ENCODE results near the gene UBE2J1.

UBE2J1 gene

DNA sequence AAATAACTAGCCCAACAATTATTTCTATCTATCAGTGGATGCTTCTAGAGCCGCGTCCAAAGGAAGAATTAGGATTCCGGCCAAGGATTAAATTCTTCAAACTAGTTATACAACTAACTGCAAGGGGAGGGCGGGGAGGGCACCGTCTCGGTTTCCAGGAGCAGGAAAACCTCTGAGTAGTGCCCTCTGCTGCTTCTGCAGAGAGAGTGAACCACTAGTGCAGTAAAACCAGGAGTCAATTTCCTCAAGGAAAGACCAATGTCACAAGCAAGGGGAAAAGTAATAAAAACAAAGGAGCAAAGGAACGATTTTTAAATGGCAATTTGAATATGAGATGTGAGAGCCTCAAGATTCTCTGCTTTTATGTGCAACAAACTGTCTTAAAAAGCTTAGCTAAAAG, 16.5 kb upstream of the UBE2J1 start:
- peak; percentile 60 for DNase-seq (ENCODE audit: low read depth)
- TF ChIP-seq, protein P1, sequence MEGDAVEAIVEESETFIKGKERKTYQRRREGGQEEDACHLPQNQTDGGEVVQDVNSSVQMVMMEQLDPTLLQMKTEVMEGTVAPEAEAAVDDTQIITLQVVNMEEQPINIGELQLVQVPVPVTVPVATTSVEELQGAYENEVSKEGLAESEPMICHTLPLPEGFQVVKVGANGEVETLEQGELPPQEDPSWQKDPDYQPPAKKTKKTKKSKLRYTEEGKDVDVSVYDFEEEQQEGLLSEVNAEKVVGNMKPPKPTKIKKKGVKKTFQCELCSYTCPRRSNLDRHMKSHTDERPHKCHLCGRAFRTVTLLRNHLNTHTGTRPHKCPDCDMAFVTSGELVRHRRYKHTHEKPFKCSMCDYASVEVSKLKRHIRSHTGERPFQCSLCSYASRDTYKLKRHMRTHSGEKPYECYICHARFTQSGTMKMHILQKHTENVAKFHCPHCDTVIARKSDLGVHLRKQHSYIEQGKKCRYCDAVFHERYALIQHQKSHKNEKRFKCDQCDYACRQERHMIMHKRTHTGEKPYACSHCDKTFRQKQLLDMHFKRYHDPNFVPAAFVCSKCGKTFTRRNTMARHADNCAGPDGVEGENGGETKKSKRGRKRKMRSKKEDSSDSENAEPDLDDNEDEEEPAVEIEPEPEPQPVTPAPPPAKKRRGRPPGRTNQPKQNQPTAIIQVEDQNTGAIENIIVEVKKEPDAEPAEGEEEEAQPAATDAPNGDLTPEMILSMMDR (conservative IDR thresholded peaks at IDR 0.05; ENCODE audit: control insufficient read depth, insufficient read depth, low read depth, low read length), result peak; percentile 53
- H3K4me3 ChIP-seq (ENCODE audit: control insufficient read depth, low read depth, low read length), result no peak overlapping the region

DNA sequence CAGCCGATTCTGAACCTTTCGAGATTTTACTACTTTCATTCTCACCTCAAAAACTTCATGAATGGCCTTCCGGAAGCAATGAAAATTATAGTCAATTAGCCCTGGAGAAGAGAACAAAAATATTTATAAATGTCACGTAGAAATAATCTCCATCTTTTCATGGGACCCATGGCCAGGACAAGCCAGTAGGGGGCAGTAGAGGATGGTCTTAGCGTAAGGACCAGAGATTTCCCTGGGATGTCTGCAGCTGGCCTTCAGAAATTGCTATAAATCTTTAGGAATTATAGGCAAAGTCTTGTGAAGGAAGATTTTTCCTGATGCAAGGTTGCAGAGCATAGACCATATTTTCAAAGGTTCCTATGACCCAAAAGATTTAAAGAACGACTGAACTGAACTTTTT, 15.6 kb upstream of the UBE2J1 start:
- peak; percentile 62 for DNase-seq (ENCODE audit: low read depth)
- TF ChIP-seq, protein P1 (conservative IDR thresholded peaks at IDR 0.05; ENCODE audit: control insufficient read depth, insufficient read depth, low read depth, low read length), result peak; percentile 90
- H3K4me3 ChIP-seq (ENCODE audit: control insufficient read depth, low read depth, low read length), result no peak overlapping the region

DNA sequence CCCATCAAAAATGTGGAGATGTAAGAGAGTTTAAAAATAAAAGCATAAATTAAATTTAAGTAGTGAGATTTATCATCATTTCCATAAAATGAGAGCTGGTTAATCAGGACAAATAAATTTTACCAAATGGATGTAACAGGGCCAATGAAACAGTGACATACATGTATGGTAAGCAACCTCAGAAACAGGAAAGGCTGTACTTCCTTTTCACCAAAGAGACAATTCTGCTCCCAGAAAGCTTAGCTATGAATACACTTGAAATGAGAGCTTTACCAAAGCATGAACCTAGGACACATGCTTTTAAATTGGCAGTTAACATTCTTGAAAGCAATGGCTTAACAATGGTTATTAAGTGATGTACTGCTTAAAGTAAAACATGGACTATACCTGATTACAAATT, 12.1 kb upstream of the UBE2J1 start:
- TF ChIP-seq, protein P1 (conservative IDR thresholded peaks at IDR 0.05; ENCODE audit: control insufficient read depth, insufficient read depth, low read depth, low read length), result no peak
- no peak for DNase-seq (ENCODE audit: low read depth)
- H3K4me3 ChIP-seq (ENCODE audit: control insufficient read depth, low read depth, low read length), result no peak overlapping the region

DNA sequence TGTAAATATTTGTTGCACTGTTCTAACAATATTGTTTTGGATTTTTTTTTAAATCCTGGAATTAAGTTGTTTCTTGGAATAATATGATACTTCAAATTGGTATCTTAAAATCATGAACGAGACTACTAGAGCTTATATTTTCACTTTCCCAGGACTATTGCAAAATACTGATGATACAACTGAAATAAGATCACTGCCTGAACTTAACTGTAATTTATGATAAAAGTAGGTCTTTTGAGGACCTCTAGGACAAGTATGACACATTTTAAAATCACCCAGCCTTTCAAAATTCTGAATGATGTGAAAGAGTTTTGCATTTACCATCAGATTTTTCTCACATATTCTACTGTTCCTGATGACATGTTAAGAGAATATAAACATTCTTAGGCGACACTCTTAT, 8.6 kb upstream of the UBE2J1 start:
- TF ChIP-seq, protein P1 (conservative IDR thresholded peaks at IDR 0.05; ENCODE audit: control insufficient read depth, insufficient read depth, low read depth, low read length), result no peak
- DNase-seq (ENCODE audit: low read depth), result peak; percentile 32
- H3K4me3 ChIP-seq (ENCODE audit: control insufficient read depth, low read depth, low read length), result no peak overlapping the region

DNA sequence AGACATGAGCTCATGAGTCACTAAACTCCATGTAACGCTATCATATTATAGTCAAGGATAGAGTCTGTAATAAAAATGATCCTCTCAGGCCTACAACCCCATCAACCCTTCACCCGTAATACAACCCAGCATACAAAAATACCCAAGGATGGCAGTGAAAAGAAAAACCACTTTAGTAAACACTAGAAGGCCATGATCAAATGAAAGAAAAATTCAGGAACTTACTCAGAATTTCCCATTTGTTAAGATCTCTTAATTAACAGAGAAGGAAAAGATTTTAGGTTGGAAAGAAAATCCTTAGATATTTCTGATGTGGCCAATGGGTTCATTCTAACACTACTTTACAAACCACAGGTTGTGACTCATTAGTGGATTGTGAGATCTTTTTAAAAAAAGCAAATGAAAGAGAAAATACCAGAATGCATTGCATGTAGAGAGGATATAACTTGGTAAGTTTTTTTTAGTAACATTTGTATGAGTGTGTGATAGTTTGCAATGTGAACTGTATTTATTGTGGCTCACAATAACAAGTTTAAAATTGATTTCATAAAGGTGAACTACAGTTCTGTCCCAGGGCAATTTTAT, 8.0 kb upstream of the UBE2J1 start:
- no peak overlapping the region for H3K4me3 ChIP-seq (ENCODE audit: control insufficient read depth, low read depth, low read length)
- peak; percentile 63 for DNase-seq (ENCODE audit: low read depth)
- TF ChIP-seq, protein P1 (conservative IDR thresholded peaks at IDR 0.05; ENCODE audit: control insufficient read depth, insufficient read depth, low read depth, low read length), result no peak

DNA sequence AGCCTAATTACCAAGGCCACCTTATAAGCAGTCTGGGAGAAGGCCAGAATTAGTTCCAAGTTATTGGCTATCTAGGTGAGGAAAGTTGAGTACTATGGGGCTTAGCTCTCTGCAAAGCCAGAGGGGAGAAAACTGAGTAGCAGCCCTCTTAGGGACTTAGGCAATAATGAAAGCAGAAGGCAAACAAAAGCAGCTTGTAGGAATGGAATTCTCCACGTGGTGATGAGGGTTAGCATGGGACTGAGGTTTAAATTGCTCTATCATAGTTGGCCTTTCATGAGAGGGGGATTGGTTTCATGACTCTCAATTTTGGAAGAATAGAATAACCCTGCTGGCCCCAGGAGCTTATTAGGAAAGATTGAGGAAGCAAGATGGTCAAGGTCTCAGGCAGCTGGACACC, 7.0 kb upstream of the UBE2J1 start:
- no peak for DNase-seq (ENCODE audit: low read depth)
- TF ChIP-seq, protein P1 (conservative IDR thresholded peaks at IDR 0.05; ENCODE audit: control insufficient read depth, insufficient read depth, low read depth, low read length), result no peak
- H3K4me3 ChIP-seq (ENCODE audit: control insufficient read depth, low read depth, low read length), result no peak overlapping the region

DNA sequence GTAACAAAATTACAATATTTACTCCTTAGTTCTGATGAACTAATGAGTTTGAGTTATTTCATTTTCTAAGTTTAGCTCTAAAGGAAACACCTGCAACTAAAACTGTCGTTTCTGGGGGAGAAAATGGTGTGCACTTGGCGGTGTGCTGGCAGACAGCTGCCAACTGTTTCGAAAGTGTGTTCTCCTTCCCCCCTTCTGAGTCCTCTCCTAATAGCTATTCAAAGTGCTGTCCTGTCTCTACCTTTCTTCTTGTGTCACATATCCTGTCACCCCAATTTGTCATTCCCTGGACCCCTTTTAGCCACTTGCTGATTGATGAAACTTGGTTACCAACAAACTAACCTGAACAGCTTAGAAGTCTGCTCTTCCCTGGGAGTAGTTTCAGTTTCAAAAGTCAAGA, 4.9 kb upstream of the UBE2J1 start:
- no peak for DNase-seq (ENCODE audit: low read depth)
- H3K4me3 ChIP-seq (ENCODE audit: control insufficient read depth, low read depth, low read length), result no peak overlapping the region
- TF ChIP-seq, protein P1 (conservative IDR thresholded peaks at IDR 0.05; ENCODE audit: control insufficient read depth, insufficient read depth, low read depth, low read length), result no peak
